Left lung (tissue), 10 donors: ENCODE measurements around the gene RALB. TPM values are rescaled to one million over a fixed set of nuclear protein-coding genes. Genes with fewer than 3 reads are reported as not detected.

ENCODE experiments used
- ATAC-seq: fragments of 200-7000 bp; cut with Tn5 transposase; one replicate; pipeline ENCODE4 v1.9.1; 2020; ENCODE audit warnings: moderate library complexity
- DNase-seq, 4 donors: peaks; one replicate each; pipeline ENCODE4 v3.0.0-alpha.2; 2013 to 2020
- H3K27ac ChIP-seq, 2 donors: fragments of 200-600 bp; sonication (generic) in 1 of 2; one replicate each; pipeline versions ENCODE4 v1.5.0 to v1.8.0; 2020 to 2021
- H3K27me3 ChIP-seq, 2 donors: fragments of 200-600 bp; sonication (generic) in 1 of 2; one replicate each; pipeline versions ENCODE4 v1.5.0 to v1.8.0; 2020 to 2021
- H3K36me3 ChIP-seq, 2 donors: fragments of 200-600 bp; sonication (generic) in 1 of 2; one replicate each; pipeline versions ENCODE4 v1.5.0 to v1.8.0; 2020 to 2021
- H3K4me1 ChIP-seq, 2 donors: fragments of 200-600 bp; one replicate each; pipeline ENCODE4 v1.8.0; 2021
- H3K4me3 ChIP-seq, 2 donors: fragments of 200-600 bp; sonication (generic) in 1 of 2; one replicate each; pipeline versions ENCODE4 v1.5.0 to v1.8.0; 2020 to 2021; ENCODE audit warnings: mild to moderate bottlenecking in 1 of 2
- H3K9me3 ChIP-seq, 2 donors: fragments of 200-600 bp; sonication (generic) in 1 of 2; one replicate each; pipeline versions ENCODE4 v1.5.0 to v1.8.0; 2020 to 2021
- CTCF ChIP-seq, 2 donors: fragments of 200-600 bp; sonication (generic) in 1 of 2; IDR thresholded peaks; one replicate each; pipeline versions ENCODE4 v1.5.0 to v1.8.0; 2021; ENCODE audit warnings: antibody characterized with exemption in 2 of 2
- intact Hi-C, 2 donors: fragments of 100-400 bp; cut with DNase I; formaldehyde crosslinking; loops; one replicate each; pipeline versions ENCODE4 v1.11.2 to v1.14.2; 2022
- polyA plus RNA-seq, 6 donors: library from polyadenylated mRNA; unstranded; fragments of 120-200 nt; gene quantifications; one replicate each; pipeline ENCODE4 v1.2.1, GENCODE V29; 2013; ENCODE audit not compliant: insufficient read length in 6 of 6
- total RNA-seq, 2 donors: library from RNA; stranded (reverse); fragmentation: NEBNext Ultra II Directional; extraction: Animal tissue kit (Norgen Biotek cat#: 25700); gene quantifications; one replicate each; pipeline ENCODE4 v1.2.1, GENCODE V29; 2021
- donor health status: DM: no; HTN: yes; CAD: no.
- donor health status: DM: no; HTN: no; CAD: no.

Gene RALB
- total and polyA plus RNA-seq, 8 donors, result 50.5 to 143 (median 112) TPM

- H3K27ac ChIP-seq, result no peak overlapping the region
- H3K36me3 ChIP-seq, result no peaks in the 10 kb centered on the region
- intact Hi-C loops, result no loop called here
- peak in 2 of 4 donors; percentile 21 to 61 for DNase-seq
- H3K4me3 ChIP-seq, result no peak overlapping the region
- peaks cover 4 to 37% of the 10 kb centered on the region in 2 donors for H3K4me1 ChIP-seq
- H3K27me3 ChIP-seq, result no peaks in the 10 kb centered on the region
- TF ChIP-seq CTCF (IDR thresholded peaks at IDR 0.05), result no peak
- H3K9me3 ChIP-seq, result no peaks in the 10 kb centered on the region
- no peak for ATAC-seq
Measured at GRCh38 chr2:120314690-120315366, 62.2 kb downstream of the RALB start.

- Histone ChIP-seq H3K36me3 (no peaks in the 10 kb centered on the region), H3K27ac (no peak overlapping the region), H3K4me1 (peaks cover 4 to 42% of the 10 kb centered on the region in 2 donors), H3K4me3 (no peak overlapping the region), H3K9me3 (no peaks in the 10 kb centered on the region), H3K27me3 (no peaks in the 10 kb centered on the region)
- DNase-seq (peak in 1 of 4 donors; percentile 43), ATAC-seq (no peak)
- TF ChIP-seq CTCF (IDR thresholded peaks at IDR 0.05), result no peak
- intact Hi-C loops, result no loop called here
Measured at GRCh38 chr2:120315367-120316033, 62.8 kb downstream of the RALB start.

GRCh38 chr2:120316071-120316470 lies 63.4 kb downstream of the RALB start:
- ATAC-seq, result no peak
- intact Hi-C loops, result no loop called here

GRCh38 chr2:120316528-120317179 lies 64.0 kb downstream of the RALB start:
- no peak for TF ChIP-seq CTCF (IDR thresholded peaks at IDR 0.05)
- intact Hi-C loops, result no loop called here
- H3K27me3 ChIP-seq, result no peaks in the 10 kb centered on the region
- H3K36me3 ChIP-seq, result no peaks in the 10 kb centered on the region
- no peaks in the 10 kb centered on the region for H3K9me3 ChIP-seq
- H3K4me1 ChIP-seq, result peaks cover 4 to 42% of the 10 kb centered on the region in 2 donors
- DNase-seq (peak in 1 of 4 donors; percentile 40), ATAC-seq (no peak)
- no peak overlapping the region for H3K27ac ChIP-seq
- H3K4me3 ChIP-seq, result no peak overlapping the region

More at GRCh38 chr2:120316071-120316470, 63.4 kb downstream of the RALB start:
- H3K36me3 ChIP-seq, result no peaks in the 10 kb centered on the region
- peak in 1 of 4 donors; percentile 61 for DNase-seq
- H3K4me3 ChIP-seq, result no peak overlapping the region
- no peaks in the 10 kb centered on the region for H3K9me3 ChIP-seq
- no peak for TF ChIP-seq CTCF (IDR thresholded peaks at IDR 0.05)
- H3K27ac ChIP-seq, result no peak overlapping the region
- H3K27me3 ChIP-seq, result no peaks in the 10 kb centered on the region
- peaks cover 4 to 42% of the 10 kb centered on the region in 2 donors for H3K4me1 ChIP-seq

- Histone ChIP-seq H3K27me3 (no peaks in the 10 kb centered on the region), H3K36me3 (no peaks in the 10 kb centered on the region), H3K4me3 (no peak overlapping the region), H3K9me3 (no peaks in the 10 kb centered on the region), H3K27ac (no peak overlapping the region), H3K4me1 (peaks cover 4 to 42% of the 10 kb centered on the region in 2 donors)
- TF ChIP-seq CTCF (IDR thresholded peaks at IDR 0.05), result no peak
- intact Hi-C loops, result no loop called here
- DNase-seq, result no peak
- ATAC-seq, result no peak
Measured at GRCh38 chr2:120317180-120317533, 64.5 kb downstream of the RALB start.
